ENCODE data around the gene ANGPT4. TPM values are rescaled to one million over a fixed set of nuclear protein-coding genes. Genes with fewer than 3 reads are reported as not detected.

ANGPT4 gene
- total RNA-seq, 2 donors from 2014 or later = 0.11 TPM; not detected in 1

- peaks cover 0 to 6% of the 10 kb centered on the region in 2 donors for H3K4me1 ChIP-seq
- H3K9me3 ChIP-seq = no peaks in the 10 kb centered on the region
- TF ChIP-seq CTCF (IDR thresholded peaks at IDR 0.05) = no peak
- H3K27ac ChIP-seq = no peak overlapping the region
- H3K27me3 ChIP-seq = peaks cover 0 to 2% of the 10 kb centered on the region in 2 donors
- DNase-seq (ENCODE audit: low spot score) = no peak
- H3K36me3 ChIP-seq = no peaks in the 10 kb centered on the region
- H3K4me3 ChIP-seq = no peak overlapping the region
These were observed 44.0 kb upstream of the ANGPT4 start for GRCh38 chr20:959996-960615.

- Histone ChIP-seq H3K4me1 (peaks cover 0 to 6% of the 10 kb centered on the region in 2 donors), H3K36me3 (no peaks in the 10 kb centered on the region), H3K4me3 (no peak overlapping the region), H3K27ac (no peak overlapping the region), H3K27me3 (peaks cover 0 to 3% of the 10 kb centered on the region in 2 donors), H3K9me3 (no peaks in the 10 kb centered on the region)
- DNase-seq (ENCODE audit: low spot score) = no peak
- no peak for TF ChIP-seq CTCF (IDR thresholded peaks at IDR 0.05)
These were observed 43.0 kb upstream of the ANGPT4 start for GRCh38 chr20:958936-959815.

GRCh38 chr20:957544-957943, 41.4 kb upstream of the ANGPT4 start:
- Histone ChIP-seq H3K9me3 (no peaks in the 10 kb centered on the region), H3K27ac (no peak overlapping the region), H3K36me3 (no peaks in the 10 kb centered on the region), H3K4me1 (peaks cover 0 to 6% of the 10 kb centered on the region in 2 donors), H3K27me3 (peaks cover 0 to 3% of the 10 kb centered on the region in 2 donors), H3K4me3 (no peak overlapping the region)
- no peak for DNase-seq (ENCODE audit: low spot score)
- TF ChIP-seq CTCF (IDR thresholded peaks at IDR 0.05) = no peak

GRCh38 chr20:956330-956951, 40.3 kb upstream of the ANGPT4 start:
- H3K4me1 ChIP-seq = peaks cover 0 to 6% of the 10 kb centered on the region in 2 donors
- H3K27me3 ChIP-seq = peaks cover 0 to 3% of the 10 kb centered on the region in 2 donors
- H3K27ac ChIP-seq = no peak overlapping the region
- H3K4me3 ChIP-seq = no peak overlapping the region
- H3K36me3 ChIP-seq = no peaks in the 10 kb centered on the region
- DNase-seq (ENCODE audit: low spot score) = peak; percentile 74
- TF ChIP-seq CTCF (IDR thresholded peaks at IDR 0.05) = peak; percentile 90 to 99
- H3K9me3 ChIP-seq = no peaks in the 10 kb centered on the region

- Histone ChIP-seq H3K4me1 (peaks cover 0 to 6% of the 10 kb centered on the region in 2 donors), H3K27me3 (peaks cover 0 to 3% of the 10 kb centered on the region in 2 donors), H3K4me3 (no peak overlapping the region), H3K9me3 (no peaks in the 10 kb centered on the region), H3K27ac (no peak overlapping the region), H3K36me3 (no peaks in the 10 kb centered on the region)
- no peak for TF ChIP-seq CTCF (IDR thresholded peaks at IDR 0.05)
- DNase-seq (ENCODE audit: low spot score) = no peak
These were observed 39.5 kb upstream of the ANGPT4 start for GRCh38 chr20:955656-956055.
